Epithelial cell of esophagus (primary cell): ENCODE measurements around the gene FAF2.

Source experiments
- DNase-seq: peaks from one replicate; pipeline ENCODE4 v3.0.0; 2010; ENCODE audit warnings: low read depth
- H3K4me3 ChIP-seq: 2 replicates; pipeline ENCODE4 v1.5.1; 2011; ENCODE audit warnings: mild to moderate bottlenecking, low read length, control low read depth
- TF ChIP-seq, protein P1 (sequence below): IDR thresholded peaks from 2 replicates; pipeline ENCODE4 v1.5.1; 2011; ENCODE audit warnings: low read depth, mild to moderate bottlenecking, low read length, control low read depth, inconsistent platforms; ENCODE audit not compliant: insufficient read depth; ENCODE audit errors: missing control alignments

Gene FAF2, protein sequence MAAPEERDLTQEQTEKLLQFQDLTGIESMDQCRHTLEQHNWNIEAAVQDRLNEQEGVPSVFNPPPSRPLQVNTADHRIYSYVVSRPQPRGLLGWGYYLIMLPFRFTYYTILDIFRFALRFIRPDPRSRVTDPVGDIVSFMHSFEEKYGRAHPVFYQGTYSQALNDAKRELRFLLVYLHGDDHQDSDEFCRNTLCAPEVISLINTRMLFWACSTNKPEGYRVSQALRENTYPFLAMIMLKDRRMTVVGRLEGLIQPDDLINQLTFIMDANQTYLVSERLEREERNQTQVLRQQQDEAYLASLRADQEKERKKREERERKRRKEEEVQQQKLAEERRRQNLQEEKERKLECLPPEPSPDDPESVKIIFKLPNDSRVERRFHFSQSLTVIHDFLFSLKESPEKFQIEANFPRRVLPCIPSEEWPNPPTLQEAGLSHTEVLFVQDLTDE

DNA sequence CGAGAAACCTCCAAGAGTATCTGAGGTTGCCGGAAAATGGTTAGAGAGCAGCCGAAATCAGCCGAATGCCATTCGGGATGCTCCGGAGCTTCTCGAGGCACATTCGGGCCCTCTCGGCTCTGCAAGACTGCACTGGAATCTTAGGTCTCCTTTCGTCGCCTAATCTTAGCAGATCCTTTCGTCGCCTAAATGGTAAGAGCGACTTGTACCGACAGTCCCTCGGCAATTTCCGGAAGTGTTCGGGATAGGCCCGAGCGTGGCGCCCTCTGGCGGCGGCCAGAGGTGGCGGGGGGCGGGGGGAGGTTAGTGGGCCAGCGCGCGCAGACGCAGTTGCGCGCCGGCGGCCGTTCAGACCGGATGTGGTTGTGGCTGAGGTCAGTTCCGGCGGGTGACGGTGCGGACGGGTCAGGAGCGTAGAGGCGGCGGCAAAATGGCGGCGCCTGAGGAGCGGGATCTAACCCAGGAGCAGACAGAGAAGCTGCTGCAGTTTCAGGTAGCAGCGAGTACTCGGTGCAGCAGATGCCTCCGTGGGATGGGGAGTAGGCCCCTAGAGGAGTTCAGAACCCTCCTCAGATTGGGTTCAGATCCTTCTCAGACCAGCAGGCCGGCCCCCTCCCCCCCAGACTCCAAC lies at the start of gene FAF2:
TSS of gene FAF2 (plus strand) at position 408 of the 631 bp plus-strand sequence. CDS start at position 431, 23 bp downstream.
- peak within 1 kb of the TSS; percentile 98 for H3K4me3 ChIP-seq
- DNase-seq, result peak; percentile 99
- TF ChIP-seq, protein P1, sequence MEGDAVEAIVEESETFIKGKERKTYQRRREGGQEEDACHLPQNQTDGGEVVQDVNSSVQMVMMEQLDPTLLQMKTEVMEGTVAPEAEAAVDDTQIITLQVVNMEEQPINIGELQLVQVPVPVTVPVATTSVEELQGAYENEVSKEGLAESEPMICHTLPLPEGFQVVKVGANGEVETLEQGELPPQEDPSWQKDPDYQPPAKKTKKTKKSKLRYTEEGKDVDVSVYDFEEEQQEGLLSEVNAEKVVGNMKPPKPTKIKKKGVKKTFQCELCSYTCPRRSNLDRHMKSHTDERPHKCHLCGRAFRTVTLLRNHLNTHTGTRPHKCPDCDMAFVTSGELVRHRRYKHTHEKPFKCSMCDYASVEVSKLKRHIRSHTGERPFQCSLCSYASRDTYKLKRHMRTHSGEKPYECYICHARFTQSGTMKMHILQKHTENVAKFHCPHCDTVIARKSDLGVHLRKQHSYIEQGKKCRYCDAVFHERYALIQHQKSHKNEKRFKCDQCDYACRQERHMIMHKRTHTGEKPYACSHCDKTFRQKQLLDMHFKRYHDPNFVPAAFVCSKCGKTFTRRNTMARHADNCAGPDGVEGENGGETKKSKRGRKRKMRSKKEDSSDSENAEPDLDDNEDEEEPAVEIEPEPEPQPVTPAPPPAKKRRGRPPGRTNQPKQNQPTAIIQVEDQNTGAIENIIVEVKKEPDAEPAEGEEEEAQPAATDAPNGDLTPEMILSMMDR, result peak; percentile 73

DNA sequence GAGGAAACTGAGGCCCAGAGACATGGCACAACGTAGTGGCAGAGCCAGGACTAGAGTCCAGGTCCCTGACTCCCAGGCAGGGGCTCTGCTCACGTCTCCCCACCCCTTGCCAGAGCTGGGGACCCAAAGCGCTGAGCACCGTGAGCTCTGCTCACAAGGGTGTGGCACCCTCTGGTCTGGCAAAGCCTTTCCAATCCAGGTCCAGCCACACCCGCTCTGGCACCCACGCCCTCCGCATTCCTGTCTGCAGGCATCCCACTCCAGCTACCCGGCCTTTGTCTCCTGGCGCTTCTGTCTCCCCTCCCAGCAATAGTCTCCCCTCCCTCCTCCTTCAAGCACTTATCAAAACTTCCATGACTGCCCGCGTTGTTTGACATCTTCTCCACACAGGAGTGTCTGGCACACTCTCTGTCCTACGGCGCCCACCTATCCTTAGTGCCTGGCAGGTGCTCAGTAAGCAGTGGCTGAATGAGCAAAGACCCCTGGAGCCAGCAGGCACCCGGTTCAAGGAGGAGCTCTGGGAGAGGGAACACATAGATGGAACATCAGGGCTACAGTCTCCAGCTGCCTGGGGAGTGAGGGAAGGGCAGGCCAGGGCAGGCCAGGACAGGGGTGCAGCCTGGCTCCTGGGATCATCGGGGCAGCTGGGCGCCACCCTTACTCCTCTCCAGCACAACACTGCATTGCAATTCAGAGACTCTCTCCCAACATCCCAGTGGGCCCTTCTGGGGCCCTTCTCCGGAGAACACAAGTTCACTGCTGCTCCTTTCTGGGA lies 47.6 kb upstream of the FAF2 start:
- peak; percentile 52 for DNase-seq
- no peak overlapping the region for H3K4me3 ChIP-seq
- TF ChIP-seq, protein P1, result no peak

DNA sequence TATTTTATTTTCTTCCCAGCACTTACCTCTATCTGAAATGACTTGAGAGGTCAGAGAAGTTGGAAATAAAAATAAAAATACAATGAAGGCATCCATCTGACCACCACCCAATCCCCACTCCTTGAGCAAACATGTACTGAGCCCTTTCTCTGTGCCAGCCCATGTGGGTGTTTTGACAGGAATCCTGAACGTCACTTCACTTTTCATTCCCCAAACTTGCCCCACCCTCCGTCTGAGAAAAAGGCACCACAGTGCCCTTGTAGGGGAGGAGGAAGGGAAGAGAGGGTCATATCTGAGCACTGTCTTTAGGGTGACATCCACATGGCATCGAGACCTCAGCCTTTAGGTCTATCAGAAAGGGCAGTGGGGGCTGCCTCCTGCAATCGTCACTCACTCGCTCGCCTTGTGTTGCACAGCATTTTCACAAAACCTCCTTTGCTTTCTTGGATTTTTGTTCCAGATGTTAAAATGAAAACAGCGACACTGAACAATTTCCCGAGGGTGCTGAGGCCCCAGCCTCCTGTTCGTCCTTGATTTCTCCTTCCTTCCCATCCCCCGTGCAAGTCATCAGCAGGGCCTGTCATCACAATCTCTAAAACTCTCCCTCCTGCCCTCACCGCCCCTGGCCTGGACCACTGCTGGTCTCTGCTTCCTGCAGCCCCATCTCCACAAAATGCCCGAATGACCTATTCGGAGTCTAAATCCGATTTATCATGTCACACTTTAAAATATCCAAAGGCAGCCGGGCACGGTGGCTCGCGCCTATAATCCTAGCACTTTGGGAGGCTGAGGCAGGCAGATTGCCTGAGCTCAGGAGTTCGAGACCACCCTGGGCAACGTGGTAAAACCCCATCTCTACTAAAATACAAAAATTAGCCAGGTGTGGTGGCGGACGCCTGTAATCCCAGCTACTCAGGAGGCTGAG lies 46.6 kb upstream of the FAF2 start:
- TF ChIP-seq, protein P1, result no peak
- H3K4me3 ChIP-seq, result no peak overlapping the region
- DNase-seq, result no peak

DNA sequence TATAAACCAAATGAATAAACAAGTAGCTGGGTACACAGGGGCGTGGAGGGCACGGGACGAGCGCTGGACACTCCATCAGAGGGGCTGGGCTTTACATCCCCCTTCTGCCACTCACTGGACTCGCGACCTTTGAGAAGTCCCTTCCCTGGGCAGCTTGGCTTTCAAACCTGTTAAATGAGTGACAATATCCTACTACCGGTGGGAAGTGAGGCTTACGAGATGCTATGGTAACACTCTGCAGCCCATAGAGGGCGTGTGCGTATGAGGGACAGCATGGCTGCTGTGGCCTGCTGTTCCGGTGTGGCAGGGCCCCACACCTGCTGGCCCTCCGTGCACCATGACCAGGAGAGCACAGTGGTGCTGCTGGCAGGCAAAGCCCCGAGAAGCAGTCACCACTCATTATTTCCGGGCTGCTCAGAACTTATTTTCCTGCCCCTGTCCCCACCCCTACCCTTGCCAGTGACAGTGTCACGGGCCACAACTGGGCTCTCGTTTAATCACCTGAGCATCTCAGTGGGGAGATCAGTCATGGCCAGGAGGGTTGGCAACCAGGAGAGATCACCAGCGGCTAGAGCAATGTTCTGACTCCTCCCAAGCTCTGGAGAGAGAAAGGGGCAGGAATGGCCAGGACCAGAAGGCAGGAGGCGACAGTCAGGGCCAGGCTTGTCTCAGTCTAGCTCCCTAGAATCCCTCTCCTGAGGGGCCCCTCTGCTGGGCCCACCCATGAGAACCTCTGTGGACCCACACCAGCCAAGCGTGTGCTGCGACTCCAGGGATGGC lies 42.3 kb upstream of the FAF2 start:
- no peak for DNase-seq
- no peak overlapping the region for H3K4me3 ChIP-seq

DNA sequence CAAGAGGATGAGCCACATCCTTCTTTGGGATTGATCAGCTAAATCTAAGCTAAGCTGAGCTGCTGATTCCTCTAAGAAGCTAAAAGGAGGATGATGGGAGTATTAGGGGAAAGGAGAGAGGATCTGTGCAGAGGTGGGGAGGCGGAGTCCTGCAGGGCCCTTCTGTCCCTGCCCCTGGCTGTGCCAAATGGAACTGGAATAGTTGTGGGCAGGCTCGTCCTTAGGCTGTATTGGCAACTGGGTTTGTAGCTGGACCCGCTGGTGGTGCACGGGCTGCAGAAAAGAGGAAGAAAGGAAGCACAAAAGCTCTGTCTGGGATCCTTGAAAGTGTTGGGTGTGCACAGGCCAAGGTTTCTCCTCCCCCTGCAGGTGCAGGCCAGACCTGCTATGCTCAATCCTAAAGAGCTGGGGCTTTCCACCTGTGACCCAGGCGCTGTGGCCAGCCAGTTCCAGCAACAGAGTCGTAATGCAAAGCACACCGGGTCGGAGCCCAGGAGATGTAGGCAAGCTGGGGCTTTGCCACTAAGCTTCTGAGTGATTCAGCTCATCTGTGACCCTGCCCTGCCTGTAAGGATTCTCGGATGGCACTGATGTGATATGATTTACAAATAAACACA lies 41.6 kb upstream of the FAF2 start:
- TF ChIP-seq, protein P1, result no peak
- H3K4me3 ChIP-seq, result no peak overlapping the region
- DNase-seq, result no peak

More for the DNA sequence above, 42.3 kb upstream of the FAF2 start:
- TF ChIP-seq, protein P1, result peak; percentile 11
